OCI-LY3 (cell line): ENCODE measurements around the gene ATP6V0C.

ENCODE experiments used
- EZH2phosphoT487 ChIP-seq: fragments of 200-600 bp; shearing (Covaris generic); IDR thresholded peaks from 2 replicates; pipeline ENCODE4 v1.6.1; 2018; ENCODE audit warnings: antibody characterized with exemption, mixed run types, low read depth
- TF ChIP-seq, protein P1 (sequence below): fragments of 200-600, 300-600 bp; sonication (generic); IDR thresholded peaks from 2 replicates; pipeline ENCODE4 v1.5.1; 2014; ENCODE audit warnings: antibody characterized with exemption, low read length, low read depth

GRCh38 chr16:2537451-2538379 is 24.0 kb downstream of the ATP6V0C start, which contains the start of gene PDPK1:
- TF ChIP-seq, protein P1, sequence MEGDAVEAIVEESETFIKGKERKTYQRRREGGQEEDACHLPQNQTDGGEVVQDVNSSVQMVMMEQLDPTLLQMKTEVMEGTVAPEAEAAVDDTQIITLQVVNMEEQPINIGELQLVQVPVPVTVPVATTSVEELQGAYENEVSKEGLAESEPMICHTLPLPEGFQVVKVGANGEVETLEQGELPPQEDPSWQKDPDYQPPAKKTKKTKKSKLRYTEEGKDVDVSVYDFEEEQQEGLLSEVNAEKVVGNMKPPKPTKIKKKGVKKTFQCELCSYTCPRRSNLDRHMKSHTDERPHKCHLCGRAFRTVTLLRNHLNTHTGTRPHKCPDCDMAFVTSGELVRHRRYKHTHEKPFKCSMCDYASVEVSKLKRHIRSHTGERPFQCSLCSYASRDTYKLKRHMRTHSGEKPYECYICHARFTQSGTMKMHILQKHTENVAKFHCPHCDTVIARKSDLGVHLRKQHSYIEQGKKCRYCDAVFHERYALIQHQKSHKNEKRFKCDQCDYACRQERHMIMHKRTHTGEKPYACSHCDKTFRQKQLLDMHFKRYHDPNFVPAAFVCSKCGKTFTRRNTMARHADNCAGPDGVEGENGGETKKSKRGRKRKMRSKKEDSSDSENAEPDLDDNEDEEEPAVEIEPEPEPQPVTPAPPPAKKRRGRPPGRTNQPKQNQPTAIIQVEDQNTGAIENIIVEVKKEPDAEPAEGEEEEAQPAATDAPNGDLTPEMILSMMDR: no peak
- TF ChIP-seq EZH2phosphoT487: no peak
